A549 treated with AZD9567 at 1 μM for 4 hours (cell line): ENCODE measurements around the gene FOXO6. TPM values are rescaled to one million over a fixed set of nuclear protein-coding genes. Genes with fewer than 3 reads are reported as not detected.

Experiments used
- total RNA-seq: library from RNA; stranded (reverse); fragments of 200-300 nt; extraction: Qiagen RNA extraction; gene quantifications from 5 replicates; pipeline ENCODE4 v1.2.3, GENCODE V29; 2022; ENCODE audit not compliant: insufficient read depth

Gene FOXO6
- total RNA-seq: 0.71 to 0.97 TPM (median 0.74 TPM) in 4 of 5 replicates, not detected in the other

GRCh38 chr1:41360786-41361494 lies at the start of gene FOXO6:
FOXO6 (plus strand) TSS chr1:41361434.

Other genes starting within 250 kb of the FOXO6 start
- 7.5 to 12.6 TPM (median 11.8 TPM) in 5 replicates for gene SCMH1, start 119.1 kb upstream of the FOXO6 start, total RNA-seq
- 7.5 to 25.5 TPM (median 21.2 TPM) in 5 replicates for gene EDN2, start 123.2 kb downstream of the FOXO6 start, total RNA-seq